ENCODE data around the gene TRIM41. TPM values are rescaled to one million over a fixed set of nuclear protein-coding genes. Genes with fewer than 3 reads are reported as not detected.

The TRIM41 gene
- polyA plus RNA-seq, 1 of the 3 experiments (the other 2 are of a cell fraction): 35.9 TPM

- Histone ChIP-seq H3F3A (replicated peaks; ENCODE audit: insufficient read depth) (peaks cover 21% of the 10 kb centered on the region), H3K27me3 (ENCODE audit: insufficient read depth) (no peaks in the 10 kb centered on the region), H3K9ac (peak overlapping the region; percentile 74; the same call in 1 of the 2 replicates), H3K27ac (ENCODE audit: low read depth in 2 of 2, low read length in 1 of 2) (peak overlapping the region in 1 of 2 experiments; percentile 77; a peak in 1 of 4 replicates), H2AFZ (ENCODE audit: low read depth) (peak overlapping the region; percentile 94), H3K79me2 (ENCODE audit: insufficient read depth) (peaks cover 6% of the 10 kb centered on the region; the same call in 1 of the 2 replicates), H3K4me1 (ENCODE audit: control insufficient read depth in 1 of 2, insufficient read depth in 2 of 2, low read depth in 1 of 2, low read length in 1 of 2) (peaks cover 0 to 18% of the 10 kb centered on the region in 2 experiments; a peak in 1 of 4 replicates), H3K4me2 (peak overlapping the region; percentile 94), H4K20me1 (ENCODE audit: insufficient read depth) (no peaks in the 10 kb centered on the region), H3K9me3 (no peaks in the 10 kb centered on the region), H3K4me3 (ENCODE audit: low read depth in 2 of 2, low read length in 1 of 2) (peak overlapping the region; percentile 91 to 98), H3K36me3 (replicated peaks in 1 of 2; ENCODE audit: control insufficient read depth in 1 of 2, insufficient read depth in 2 of 2, low read length in 1 of 2) (no peaks in the 10 kb centered on the region), H3K9me2 (no peaks in the 10 kb centered on the region)
- no peak for TF ChIP-seq FOXJ3 (CRISPR knock-in tag; IDR thresholded peaks at IDR 0.05)
- ChIA-PET POLR2A (interaction anchor here (1.1 to 2.6 kb wide), 3 partner anchors 17 to 55 kb away, joined by 3 to 11 read pairs (median 6); no protein-coding TSS in a partner anchor), CTCF (interaction anchor here (0.6 to 7.4 kb wide), 7 partner anchors 9 to 71 kb away, joined by 4 to 72 read pairs (median 5); partner anchors contain the start of genes TRIM41, TRIM52 and TRIM7)
- under 1% methylated on average over 15 of the region's 52 CpGs for WGBS (ENCODE audit: low lambda C conversion rate)
- DNase-seq: no peak
Measured at GRCh38 chr5:181189962-181190710, 32.9 kb upstream of the TRIM41 start.

GRCh38 chr5:181190711-181191525 lies 32.2 kb upstream of the TRIM41 start:
- Histone ChIP-seq H3K27me3 (ENCODE audit: insufficient read depth) (no peaks in the 10 kb centered on the region), H3K36me3 (replicated peaks in 1 of 2; ENCODE audit: control insufficient read depth in 1 of 2, insufficient read depth in 2 of 2, low read length in 1 of 2) (no peaks in the 10 kb centered on the region), H3K79me2 (ENCODE audit: insufficient read depth) (peaks cover 6% of the 10 kb centered on the region; the same call in 1 of the 2 replicates), H3K4me3 (ENCODE audit: low read depth in 2 of 2, low read length in 1 of 2) (peak overlapping the region; percentile 91 to 98), H3K4me2 (peak overlapping the region; percentile 94), H2AFZ (ENCODE audit: low read depth) (peak overlapping the region; percentile 94), H3K9me3 (no peaks in the 10 kb centered on the region), H3F3A (replicated peaks; ENCODE audit: insufficient read depth) (peaks cover 21% of the 10 kb centered on the region), H3K9ac (peak overlapping the region; percentile 62), H4K20me1 (ENCODE audit: insufficient read depth) (no peaks in the 10 kb centered on the region), H3K4me1 (ENCODE audit: control insufficient read depth in 1 of 2, insufficient read depth in 2 of 2, low read depth in 1 of 2, low read length in 1 of 2) (peaks cover 0 to 18% of the 10 kb centered on the region in 2 experiments; a peak in 1 of 4 replicates), H3K9me2 (no peaks in the 10 kb centered on the region), H3K27ac (ENCODE audit: low read depth in 2 of 2, low read length in 1 of 2) (peak overlapping the region; percentile 45 to 68)
- ChIA-PET CTCF (interaction anchor here (0.6 to 7.4 kb wide), 8 partner anchors 8 to 93 kb away, joined by 3 to 72 read pairs (median 4); partner anchors contain the start of gene TRIM7), POLR2A (interaction anchor here (0.7 to 2.6 kb wide), 7 partner anchors 14 to 54 kb away, joined by 3 to 11 read pairs (median 5); partner anchors contain the start of genes RACK1 and TRIM7)
- TF ChIP-seq MAX (IDR thresholded peaks at IDR 0.05; ENCODE audit: low read depth): peak; percentile 12; the same call in 1 of the 2 replicates
- TF ChIP-seq EZH2phosphoT487 (IDR thresholded peaks at IDR 0.05; ENCODE audit: borderline replicate concordance, low read depth): no peak
- no peak for TF ChIP-seq SMC3 (IDR thresholded peaks at IDR 0.05; ENCODE audit: low read depth, low read length)
- no peak; the same call in 1 of the 2 replicates for TF ChIP-seq GABPA (IDR thresholded peaks at IDR 0.05; ENCODE audit: low read depth)
- no peak for TF ChIP-seq RCOR1 (IDR thresholded peaks at IDR 0.05; ENCODE audit: low read length)
- no peak for TF ChIP-seq ELF1 (IDR thresholded peaks at IDR 0.05)
- peak; percentile 36 for TF ChIP-seq CTCF (IDR thresholded peaks at IDR 0.05)
- peak; percentile 44 for TF ChIP-seq NRF1 (IDR thresholded peaks at IDR 0.05; ENCODE audit: low read depth, low read length)
- DNase-seq: peak; percentile 65
- under 1% methylated on average over 46 of the region's 66 CpGs for WGBS (ENCODE audit: low lambda C conversion rate)
